B cell (primary cell): ENCODE data around the gene LAMP2. TPM values are rescaled to one million over a fixed set of nuclear protein-coding genes. Genes with fewer than 3 reads are reported as not detected.

Source experiments
- ATAC-seq: fragments of 200-7000 bp; cut with Tn5 transposase; one replicate; pipeline ENCODE4 v1.10.0; 2021; ENCODE audit warnings: low read depth, mild to moderate bottlenecking, moderate number of reproducible peaks, moderate library complexity
- CTCF ChIA-PET: fragments of 350-600 bp; sonication (Branson Sonifier 250); formaldehyde crosslinking; loops from one replicate; lab custom pipeline; 2021; ENCODE audit warnings: antibody characterized with exemption, inconsistent platforms; lab: Charles Lee
- POLR2A ChIA-PET: fragments of 350-600 bp; sonication (Branson Sonifier 250); formaldehyde crosslinking; loops from one replicate; lab custom pipeline; 2021; ENCODE audit warnings: antibody characterized with exemption; lab: Charles Lee
- DNase-seq: peaks from one replicate; pipeline ENCODE4 v3.0.0; 2013
- H2AFZ ChIP-seq: 2 replicates; pipeline ENCODE4 v1.6.1; 2012; ENCODE audit warnings: mild to moderate bottlenecking, low read depth, low read length; ENCODE audit not compliant: insufficient read depth, poor library complexity, severe bottlenecking
- H3K27ac ChIP-seq, 2 donors: 1 replicate in 1 of 2; 2 replicates in 1 of 2; pipeline ENCODE4 v1.5.1; 2012 to 2013; ENCODE audit warnings: low read length in 2 of 2, mild to moderate bottlenecking in 2 of 2, moderate library complexity in 1 of 2
- H3K27me3 ChIP-seq, 4 experiments: fragments of 200-600 bp in 1 of 4; sonication (generic) in 1 of 4; replicated peaks in 1 of 4; 1 replicate in 2 of 4; 2 replicates in 2 of 4; pipeline versions ENCODE4 v1.6.1 to v1.7.0; 2013 to 2016; ENCODE audit warnings: low read length in 3 of 4, mild to moderate bottlenecking in 2 of 4, mixed read lengths in 1 of 4, moderate library complexity in 1 of 4; ENCODE audit not compliant: insufficient read depth in 4 of 4, control insufficient read depth in 3 of 4; ENCODE audit errors: control extremely low read depth in 1 of 4
- H3K36me3 ChIP-seq, 2 experiments: replicated peaks in 1 of 2; 1 replicate in 1 of 2; 2 replicates in 1 of 2; pipeline versions ENCODE4 v1.6.1 to v1.7.1; 2013; ENCODE audit warnings: low read length in 1 of 2; ENCODE audit not compliant: insufficient read depth in 2 of 2, control insufficient read depth in 1 of 2; ENCODE audit errors: control extremely low read depth in 1 of 2, extremely low read depth in 1 of 2
- H3K4me1 ChIP-seq, 2 donors: fragments of 200-600 bp in 1 of 2; sonication (generic) in 1 of 2; 1 replicate in 1 of 2; 2 replicates in 1 of 2; pipeline versions ENCODE4 v1.5.1 to v1.6.1; 2013 to 2017; ENCODE audit warnings: low read length in 2 of 2; ENCODE audit not compliant: control insufficient read depth in 2 of 2, insufficient read depth in 2 of 2
- H3K4me2 ChIP-seq: replicated peaks from 2 replicates; pipeline ENCODE3; 2012; ENCODE audit warnings: mild to moderate bottlenecking, low read depth, low read length; ENCODE audit not compliant: poor library complexity, severe bottlenecking
- H3K4me3 ChIP-seq, 5 experiments: fragments of 200-600 bp in 1 of 5; sonication (generic) in 1 of 5; 1 replicate in 3 of 5; 2 replicates in 2 of 5; pipeline versions ENCODE4 v1.5.1 to v1.7.0; 2011 to 2016; ENCODE audit warnings: low read length in 4 of 5, mild to moderate bottlenecking in 4 of 5, low read depth in 2 of 5, control low read depth in 1 of 5, moderate library complexity in 1 of 5; ENCODE audit not compliant: insufficient read depth in 1 of 5; ENCODE audit errors: control extremely low read depth in 1 of 5, extremely low read depth in 1 of 5
- H3K79me2 ChIP-seq: fragments of 200-600 bp; sonication (generic); one replicate; pipeline ENCODE4 v1.6.0; 2016; ENCODE audit warnings: low read length; ENCODE audit not compliant: control insufficient read depth, insufficient read depth
- H3K9ac ChIP-seq: fragments of 200-600 bp; sonication (generic); 2 replicates; pipeline ENCODE4 v1.6.1; 2017; ENCODE audit warnings: mild to moderate bottlenecking, low read length, moderate library complexity
- H3K9me3 ChIP-seq, 3 donors: one replicate each; pipeline versions ENCODE4 v1.6.1 to v1.7.1; 2013; ENCODE audit warnings: low read length in 2 of 3; ENCODE audit not compliant: control insufficient read depth in 2 of 3, insufficient read depth in 1 of 3; ENCODE audit errors: control extremely low read depth in 1 of 3
- H4K20me1 ChIP-seq: 2 replicates; pipeline ENCODE4 v1.6.0; 2012; ENCODE audit warnings: mild to moderate bottlenecking, low read length; ENCODE audit not compliant: insufficient read depth, control insufficient read depth, poor library complexity, severe bottlenecking
- H3K27ac Mint-ChIP-seq: one replicate; pipeline ENCODE4 v1.8.0; 2021; ENCODE audit warnings: mixed read lengths
- H3K27me3 Mint-ChIP-seq: one replicate; pipeline ENCODE4 v1.8.0; 2021; ENCODE audit warnings: mixed read lengths
- H3K4me1 Mint-ChIP-seq: one replicate; pipeline ENCODE4 v1.8.0; 2021; ENCODE audit warnings: mixed read lengths
- H3K4me3 Mint-ChIP-seq: one replicate; pipeline ENCODE4 v1.8.0; 2021; ENCODE audit warnings: mixed read lengths
- H3K9me3 Mint-ChIP-seq: one replicate; pipeline ENCODE4 v1.8.0; 2022; ENCODE audit warnings: mixed read lengths; ENCODE audit not compliant: insufficient read depth
- CTCF ChIP-seq: fragments of 200-600 bp; IDR thresholded peaks from one replicate; pipeline ENCODE4 v1.8.0; 2022; ENCODE audit warnings: antibody characterized with exemption, mild to moderate bottlenecking
- EZH2 ChIP-seq: IDR thresholded peaks from 2 replicates; pipeline ENCODE4 v1.6.1; 2012; ENCODE audit warnings: borderline replicate concordance, low read depth, mild to moderate bottlenecking, moderate library complexity, low read length; ENCODE audit not compliant: insufficient read depth, poor library complexity, severe bottlenecking
- WGBS: methylation state at CpG from one replicate; pipeline ENCODE4 v1.1.5; 2013; ENCODE audit warnings: missing lambda C conversion rate; ENCODE audit not compliant: insufficient coverage; 5-methylcytosine and 5-hydroxymethylcytosine counted together
- intact Hi-C: fragments of 100-400 bp; cut with micrococcal nuclease; formaldehyde crosslinking; loops from one replicate; pipeline ENCODE4 v1.10.0; 2022
- polyA plus RNA-seq: library from polyadenylated mRNA; depleted of rRNA; stranded (reverse); fragments of >200 nt; gene quantifications from 2 replicates; pipeline ENCODE4 v1.2.3, GENCODE V29; 2012
- total RNA-seq, 2 donors: library from RNA; stranded (reverse); fragments of 120-200 nt in 1 of 2; gene quantifications; 1 replicate in 1 of 2; 2 replicates in 1 of 2; pipeline versions ENCODE4 v1.2.3 to v1.2.4, GENCODE V29; 2013 to 2022

LAMP2 gene
- total and polyA plus RNA-seq, 2 donors (not counting 1 experiment from before 2014, with no cell fraction given), result 11.2 to 37.1 TPM

GRCh38 chrX:120514236-120514635, 45.1 kb upstream of the LAMP2 start:
- ATAC-seq (no peak), DNase-seq (peak; percentile 6)
- Mint-ChIP-seq H3K27ac (no peak overlapping the region), H3K27me3 (no peaks in the 10 kb centered on the region), H3K4me3 (no peak overlapping the region), H3K9me3 (no peaks in the 10 kb centered on the region), H3K4me1 (peaks cover 2% of the 10 kb centered on the region)
- TF ChIP-seq CTCF (no peak), EZH2 (no peak)
- Histone ChIP-seq H3K79me2 (no peaks in the 10 kb centered on the region), H3K4me1 (no peaks in the 10 kb centered on the region), H3K9me3 (no peaks in the 10 kb centered on the region), H3K4me3 (no peak overlapping the region), H3K27ac (no peak overlapping the region), H3K36me3 (no peaks in the 10 kb centered on the region), H2AFZ (no peak overlapping the region), H4K20me1 (no peaks in the 10 kb centered on the region), H3K27me3 (no peaks in the 10 kb centered on the region), H3K4me2 (no peak overlapping the region), H3K9ac (no peak overlapping the region)
- ChIA-PET POLR2A (no interaction called here), CTCF (interaction anchor here (0.8 to 1.8 kb wide), 3 partner anchors 24 to 255 kb away, joined by 3 to 7 read pairs (median 5); no protein-coding TSS in a partner anchor)
- WGBS, result no CpG with 5 or more reads among the region's 1 CpG
- intact Hi-C loops, result no loop called here

GRCh38 chrX:120512627-120513026, 43.5 kb upstream of the LAMP2 start:
- no peaks in the 10 kb centered on the region for H3K4me1 ChIP-seq
- ChIA-PET CTCF (no interaction called here), POLR2A (no interaction called here)
- no peak overlapping the region for H3K27ac ChIP-seq
- H2AFZ ChIP-seq, result no peak overlapping the region
- H4K20me1 ChIP-seq, result no peaks in the 10 kb centered on the region
- intact Hi-C loops, result no loop called here
- H3K79me2 ChIP-seq, result no peaks in the 10 kb centered on the region
- no peaks in the 10 kb centered on the region for H3K9me3 ChIP-seq
- Mint-ChIP-seq H3K4me1 (peaks cover 2% of the 10 kb centered on the region), H3K4me3 (no peak overlapping the region), H3K27ac (no peak overlapping the region), H3K27me3 (no peaks in the 10 kb centered on the region), H3K9me3 (no peaks in the 10 kb centered on the region)
- H3K4me3 ChIP-seq, result no peak overlapping the region
- DNase-seq, result no peak
- no peak overlapping the region for H3K9ac ChIP-seq
- TF ChIP-seq EZH2 (no peak), CTCF (no peak)
- H3K36me3 ChIP-seq, result no peaks in the 10 kb centered on the region
- no peak overlapping the region for H3K4me2 ChIP-seq
- H3K27me3 ChIP-seq, result no peaks in the 10 kb centered on the region
- WGBS, result no CpG with 5 or more reads among the region's 2 CpGs
- ATAC-seq, result no peak
